HepG2 (cell line): ENCODE data around the gene ZMYM3. TPM values are rescaled to one million over a fixed set of nuclear protein-coding genes. Genes with fewer than 3 reads are reported as not detected.

ENCODE experiments used
- ATF7 ChIP-seq, 2 experiments: fragments of 450-650 bp in 1 of 2; sonication (generic) in 1 of 2; formaldehyde crosslinking in 1 of 2; IDR thresholded peaks; 2 replicates each; pipeline versions ENCODE4 v1.4.0 to v1.6.1; 2016 to 2020; ENCODE audit warnings: antibody characterized with exemption in 1 of 2, mild to moderate bottlenecking in 1 of 2, missing genetic modification reagents in 1 of 2
- CBX5 ChIP-seq: sonication (generic); formaldehyde crosslinking; IDR thresholded peaks from 2 replicates; pipeline ENCODE4 v1.4.0; 2020; ENCODE audit warnings: missing genetic modification reagents, borderline replicate concordance
- CEBPG ChIP-seq: IDR thresholded peaks from 2 replicates; pipeline ENCODE4 v1.6.1; 2016
- ETV6 ChIP-seq: sonication (generic); formaldehyde crosslinking; conservative IDR thresholded peaks from 2 replicates; pipeline ENCODE4 v1.4.0; 2020; ENCODE audit warnings: missing genetic modification reagents
- HOXA9 ChIP-seq: sonication (generic); formaldehyde crosslinking; IDR thresholded peaks from 2 replicates; pipeline ENCODE4 v1.8.1; 2022; ENCODE audit warnings: missing genetic modification reagents, mild to moderate bottlenecking, moderate library complexity, borderline replicate concordance
- IRF9 ChIP-seq: sonication (generic); formaldehyde crosslinking; IDR thresholded peaks from 2 replicates; pipeline ENCODE4 v1.8.0; 2022; ENCODE audit warnings: missing genetic modification reagents, mild to moderate bottlenecking, borderline replicate concordance
- MLXIP ChIP-seq: sonication (generic); formaldehyde crosslinking; IDR thresholded peaks from 2 replicates; pipeline ENCODE4 v1.9.0; 2021; ENCODE audit warnings: missing genetic modification reagents, borderline replicate concordance
- MXI1 ChIP-seq: IDR thresholded peaks from 3 replicates; pipeline ENCODE4 v1.6.1; 2012; ENCODE audit warnings: low read depth, low read length, inconsistent platforms, borderline replicate concordance
- NCOA1 ChIP-seq: sonication (generic); formaldehyde crosslinking; IDR thresholded peaks from 2 replicates; pipeline ENCODE4 v1.9.0; 2021; ENCODE audit warnings: missing genetic modification reagents
- RBAK ChIP-seq: sonication (generic); formaldehyde crosslinking; IDR thresholded peaks from 2 replicates; pipeline ENCODE4 v1.5.1; 2020; ENCODE audit warnings: mild to moderate bottlenecking, missing genetic modification reagents
- ZBTB7B ChIP-seq: sonication (generic); formaldehyde crosslinking; IDR thresholded peaks from 2 replicates; pipeline ENCODE4 v1.4.0; 2020; ENCODE audit warnings: missing genetic modification reagents
- ZNF205 ChIP-seq: IDR thresholded peaks from 2 replicates; pipeline ENCODE4 v1.6.1; 2018; ENCODE audit warnings: missing biosample characterization, missing genetic modification reagents
- ZNF256 ChIP-seq: sonication (generic); formaldehyde crosslinking; conservative IDR thresholded peaks from 2 replicates; pipeline ENCODE4 v1.4.0; 2020; ENCODE audit warnings: missing genetic modification reagents
- ZNF263 ChIP-seq: sonication (generic); formaldehyde crosslinking; IDR thresholded peaks from 2 replicates; pipeline ENCODE4 v1.4.0; 2020; ENCODE audit warnings: missing genetic modification reagents
- ZNF382 ChIP-seq: sonication (generic); formaldehyde crosslinking; IDR thresholded peaks from 2 replicates; pipeline ENCODE4 v1.5.0; 2020; ENCODE audit warnings: missing genetic modification reagents, mild to moderate bottlenecking, borderline replicate concordance
- ZNF501 ChIP-seq: sonication (generic); formaldehyde crosslinking; IDR thresholded peaks from 2 replicates; pipeline ENCODE4 v1.5.1; 2020; ENCODE audit warnings: mild to moderate bottlenecking, moderate library complexity, missing genetic modification reagents
- ZNF644 ChIP-seq: IDR thresholded peaks from 2 replicates; pipeline ENCODE4 v1.6.1; 2016; ENCODE audit warnings: low read depth
- polyA plus RNA-seq, 8 experiments: library from polyadenylated mRNA; depleted of rRNA in 3 of 8; stranded (reverse) in 7 of 8; unstranded in 1 of 8; fragments of >200 nt; fragmentation: Illumina TruSeq in 4 of 8; extraction: Trizol in 4 of 8; gene quantifications; 2 replicates each; pipeline versions ENCODE4 v1.2.1 to v1.2.3, GENCODE V29; 2011 to 2016; ENCODE audit warnings: low read depth in 4 of 8, missing spikeins in 1 of 8, mixed read lengths in 1 of 8; ENCODE audit not compliant: insufficient read depth in 1 of 8
- total RNA-seq, 5 experiments: library from RNA; depleted of rRNA; stranded (reverse); fragments of >200 nt; fragmentation: Illumina TruSeq; extraction: Trizol; gene quantifications; 2 replicates each; pipeline ENCODE4 v1.2.3, GENCODE V29; 2016; ENCODE audit warnings: low read depth in 1 of 5
- TF ChIP-seq, protein P1 (sequence below): sonication (generic); formaldehyde crosslinking; IDR thresholded peaks from 2 replicates; pipeline ENCODE4 v1.4.0; 2020; ENCODE audit warnings: missing genetic modification reagents
- TF ChIP-seq, protein P2 (sequence below): sonication (generic); formaldehyde crosslinking; IDR thresholded peaks from 2 replicates; pipeline ENCODE4 v1.9.0; 2022; ENCODE audit warnings: missing genetic modification reagents, mild to moderate bottlenecking, borderline replicate concordance
- TF ChIP-seq, protein P3 (sequence below): sonication (generic); formaldehyde crosslinking; IDR thresholded peaks from 2 replicates; pipeline ENCODE4 v1.5.1; 2020; ENCODE audit warnings: mild to moderate bottlenecking, missing genetic modification reagents, borderline replicate concordance

Gene ZMYM3
- total and polyA plus RNA-seq, 2 of the 13 experiments (the other 11 are each of a cell fraction or from before 2014, with no cell fraction given), result 26.4 to 35.4 TPM

GRCh38 chrX:71228063-71228642 lies 25.8 kb downstream of the ZMYM3 start (continued):
- TF ChIP-seq, protein P1, sequence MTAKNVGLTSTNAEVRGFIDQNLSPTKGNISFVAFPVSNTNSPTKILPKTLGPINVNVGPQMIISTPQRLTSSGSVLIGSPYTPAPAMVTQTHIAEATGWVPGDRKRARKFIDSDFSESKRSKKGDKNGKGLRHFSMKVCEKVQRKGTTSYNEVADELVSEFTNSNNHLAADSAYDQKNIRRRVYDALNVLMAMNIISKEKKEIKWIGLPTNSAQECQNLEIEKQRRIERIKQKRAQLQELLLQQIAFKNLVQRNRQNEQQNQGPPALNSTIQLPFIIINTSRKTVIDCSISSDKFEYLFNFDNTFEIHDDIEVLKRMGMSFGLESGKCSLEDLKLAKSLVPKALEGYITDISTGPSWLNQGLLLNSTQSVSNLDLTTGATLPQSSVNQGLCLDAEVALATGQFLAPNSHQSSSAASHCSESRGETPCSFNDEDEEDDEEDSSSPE (CRISPR knock-in tag), result no peak
- TF ChIP-seq RBAK (CRISPR knock-in tag) (no peak), ZBTB7B (CRISPR knock-in tag) (peak; percentile 74; the same call in 1 of the 2 replicates), IRF9 (no peak), ZNF382 (CRISPR knock-in tag) (no peak), ZNF501 (CRISPR knock-in tag) (no peak), CBX5 (CRISPR knock-in tag) (no peak), NCOA1 (CRISPR knock-in tag) (no peak), ZNF205 (CRISPR knock-in tag) (0 out of 2 replicates have a peak, but pooled peaks have one; percentile 5), MXI1 (0 out of 3 replicates have a peak, but pooled peaks have one; percentile 63), ATF7 (IDR thresholded peaks at IDR 0.05) (no peak), ATF7 (CRISPR knock-in tag; IDR thresholded peaks at IDR 0.05) (no peak), ZNF256 (CRISPR knock-in tag) (no peak), ZNF263 (no peak), CEBPG (CRISPR knock-in tag) (peak; percentile 58; the same call in 1 of the 2 replicates), HOXA9 (CRISPR knock-in tag) (no peak), ETV6 (CRISPR knock-in tag) (no peak), MLXIP (CRISPR knock-in tag) (no peak), ZNF644 (CRISPR knock-in tag) (no peak)
- TF ChIP-seq, protein P2, sequence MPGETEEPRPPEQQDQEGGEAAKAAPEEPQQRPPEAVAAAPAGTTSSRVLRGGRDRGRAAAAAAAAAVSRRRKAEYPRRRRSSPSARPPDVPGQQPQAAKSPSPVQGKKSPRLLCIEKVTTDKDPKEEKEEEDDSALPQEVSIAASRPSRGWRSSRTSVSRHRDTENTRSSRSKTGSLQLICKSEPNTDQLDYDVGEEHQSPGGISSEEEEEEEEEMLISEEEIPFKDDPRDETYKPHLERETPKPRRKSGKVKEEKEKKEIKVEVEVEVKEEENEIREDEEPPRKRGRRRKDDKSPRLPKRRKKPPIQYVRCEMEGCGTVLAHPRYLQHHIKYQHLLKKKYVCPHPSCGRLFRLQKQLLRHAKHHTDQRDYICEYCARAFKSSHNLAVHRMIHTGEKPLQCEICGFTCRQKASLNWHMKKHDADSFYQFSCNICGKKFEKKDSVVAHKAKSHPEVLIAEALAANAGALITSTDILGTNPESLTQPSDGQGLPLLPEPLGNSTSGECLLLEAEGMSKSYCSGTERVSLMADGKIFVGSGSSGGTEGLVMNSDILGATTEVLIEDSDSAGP (CRISPR knock-in tag), result 0 out of 2 replicates have a peak, but pooled peaks have one; percentile 25
- TF ChIP-seq, protein P3, sequence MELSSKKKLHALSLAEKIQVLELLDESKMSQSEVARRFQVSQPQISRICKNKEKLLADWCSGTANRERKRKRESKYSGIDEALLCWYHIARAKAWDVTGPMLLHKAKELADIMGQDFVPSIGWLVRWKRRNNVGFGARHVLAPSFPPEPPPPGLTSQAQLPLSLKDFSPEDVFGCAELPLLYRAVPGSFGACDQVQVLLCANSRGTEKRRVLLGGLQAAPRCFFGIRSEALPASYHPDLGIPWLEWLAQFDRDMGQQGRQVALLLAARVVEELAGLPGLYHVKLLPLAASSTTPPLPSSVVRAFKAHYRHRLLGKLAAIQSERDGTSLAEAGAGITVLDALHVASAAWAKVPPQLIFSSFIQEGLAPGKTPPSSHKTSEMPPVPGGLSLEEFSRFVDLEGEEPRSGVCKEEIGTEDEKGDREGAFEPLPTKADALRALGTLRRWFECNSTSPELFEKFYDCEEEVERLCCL (CRISPR knock-in tag), result no peak
